Measurements from ENCODE around the gene DNAJC18. TPM values are rescaled to one million over a fixed set of nuclear protein-coding genes. Genes with fewer than 3 reads are reported as not detected.

DNAJC18 gene
- total RNA-seq, 1 donor from 2014 or later = 1.6 TPM

GRCh38 chr5:139404484-139404840, 34.9 kb downstream of the DNAJC18 start:
- Histone ChIP-seq H3K36me3 (ENCODE audit: control insufficient read depth, insufficient read depth, low read length) (no peaks in the 10 kb centered on the region), H3K27me3 (ENCODE audit: control insufficient read depth, insufficient read depth, low read length) (no peaks in the 10 kb centered on the region), H3K4me3 (ENCODE audit: low read depth, low read length) (peak overlapping the region; percentile 42)
- no peak for TF ChIP-seq CTCF (IDR thresholded peaks at IDR 0.05; ENCODE audit: insufficient read depth, low read length, severe bottlenecking)
- FAIRE-seq (no peak), DNase-seq (ENCODE audit: low read depth) (no peak)

GRCh38 chr5:139403787-139404483, 35.4 kb downstream of the DNAJC18 start, which contains the start of gene SPATA24:
SPATA24 (minus strand) TSS chr5:139404089; CDS start chr5:139404060, 29 bp downstream.
- peak; percentile 87 for DNase-seq (ENCODE audit: low read depth)
- no peaks in the 10 kb centered on the region for H3K27me3 ChIP-seq (ENCODE audit: control insufficient read depth, insufficient read depth, low read length)
- peak within 1 kb of the TSS; percentile 42 for H3K4me3 ChIP-seq (ENCODE audit: low read depth, low read length)
- no peak for FAIRE-seq
- H3K36me3 ChIP-seq (ENCODE audit: control insufficient read depth, insufficient read depth, low read length) = no peaks in the 10 kb centered on the region
- TF ChIP-seq CTCF (IDR thresholded peaks at IDR 0.05; ENCODE audit: insufficient read depth, low read length, severe bottlenecking) = no peak

- FAIRE-seq (no peak), DNase-seq (ENCODE audit: low read depth) (no peak)
- TF ChIP-seq CTCF (IDR thresholded peaks at IDR 0.05; ENCODE audit: insufficient read depth, low read length, severe bottlenecking) = no peak
- H3K4me3 ChIP-seq (ENCODE audit: low read depth, low read length) = peak overlapping the region; percentile 42
- H3K36me3 ChIP-seq (ENCODE audit: control insufficient read depth, insufficient read depth, low read length) = no peaks in the 10 kb centered on the region
- H3K27me3 ChIP-seq (ENCODE audit: control insufficient read depth, insufficient read depth, low read length) = no peaks in the 10 kb centered on the region
These were observed 35.9 kb downstream of the DNAJC18 start for GRCh38 chr5:139403418-139403786.

- no peak overlapping the region for H3K4me3 ChIP-seq (ENCODE audit: low read depth, low read length)
- DNase-seq (ENCODE audit: low read depth) = no peak
- no peak for FAIRE-seq
These were observed 36.7 kb downstream of the DNAJC18 start for GRCh38 chr5:139402561-139403158.

GRCh38 chr5:139401546-139401945, 37.8 kb downstream of the DNAJC18 start:
- DNase-seq (ENCODE audit: low read depth) (no peak), FAIRE-seq (no peak)
- H3K4me3 ChIP-seq (ENCODE audit: low read depth, low read length) = no peak overlapping the region
- no peaks in the 10 kb centered on the region for H3K36me3 ChIP-seq (ENCODE audit: control insufficient read depth, insufficient read depth, low read length)
- H3K27me3 ChIP-seq (ENCODE audit: control insufficient read depth, insufficient read depth, low read length) = no peaks in the 10 kb centered on the region
- no peak for TF ChIP-seq CTCF (IDR thresholded peaks at IDR 0.05; ENCODE audit: insufficient read depth, low read length, severe bottlenecking)

More at GRCh38 chr5:139402561-139403158, 36.7 kb downstream of the DNAJC18 start:
- TF ChIP-seq CTCF (IDR thresholded peaks at IDR 0.05; ENCODE audit: insufficient read depth, low read length, severe bottlenecking) = peak; percentile 47
- Histone ChIP-seq H3K27me3 (ENCODE audit: control insufficient read depth, insufficient read depth, low read length) (no peaks in the 10 kb centered on the region), H3K36me3 (ENCODE audit: control insufficient read depth, insufficient read depth, low read length) (no peaks in the 10 kb centered on the region)

All from bronchial epithelial cell (primary cell).